TTC549 (cell line): Measurements from ENCODE around the gene MUS81.
"Not testable (repeated sequence)": the region's sequence is repeated elsewhere in the genome, so short reads cannot be mapped to it uniquely, and the experiment has no call there.

Experiments used
- FAIRE-seq: peaks from 2 replicates; lab custom pipeline; 2012; peaks lifted over from hg19 to GRCh38; lab: Jason Lieb, UNC

The MUS81 gene

GRCh38 chr11:65873318-65874156 lies 13.3 kb downstream of the MUS81 start:
- peak; percentile 9 for FAIRE-seq

GRCh38 chr11:65879617-65880016 lies 19.4 kb downstream of the MUS81 start, which contains the start of gene CTSW:
TSS of gene CTSW (plus strand) at chr11:65879837. CDS start at chr11:65879855, 18 bp downstream.
- FAIRE-seq = no peak

GRCh38 chr11:65880027-65880426 lies 19.8 kb downstream of the MUS81 start:
- no peak for FAIRE-seq

GRCh38 chr11:65880844-65881421 lies 20.7 kb downstream of the MUS81 start:
- FAIRE-seq = no peak

- no peak for FAIRE-seq
These were observed 22.2 kb downstream of the MUS81 start for GRCh38 chr11:65882120-65883057.

- FAIRE-seq = no peak
These were observed 23.0 kb downstream of the MUS81 start for GRCh38 chr11:65883058-65883761.

- FAIRE-seq = no peak
These were observed 23.8 kb downstream of the MUS81 start for GRCh38 chr11:65883786-65884715.

- no peak for FAIRE-seq
These were observed 24.5 kb downstream of the MUS81 start for GRCh38 chr11:65884716-65885092.

- FAIRE-seq = no peak
These were observed 25.0 kb downstream of the MUS81 start for GRCh38 chr11:65885231-65885630.

GRCh38 chr11:65885808-65886536 lies 25.7 kb downstream of the MUS81 start:
- no peak for FAIRE-seq

GRCh38 chr11:65886826-65887722 lies 26.8 kb downstream of the MUS81 start:
- FAIRE-seq = no peak

- no peak for FAIRE-seq
These were observed 27.5 kb downstream of the MUS81 start for GRCh38 chr11:65887723-65888162.

GRCh38 chr11:65888163-65888814 lies 28.1 kb downstream of the MUS81 start, which contains the start of gene FIBP:
TSS of gene FIBP (minus strand) at chr11:65888471. CDS start at chr11:65888418, 53 bp downstream.
- no peak for FAIRE-seq

- no peak for FAIRE-seq
These were observed 30.3 kb downstream of the MUS81 start, which contains the start of gene CCDC85B for GRCh38 chr11:65890324-65891218. TSS of gene CCDC85B (plus strand) at chr11:65890673. CDS start at chr11:65890784, 111 bp downstream.

- no peak for FAIRE-seq
These were observed 31.2 kb downstream of the MUS81 start for GRCh38 chr11:65891219-65892136.

GRCh38 chr11:65892137-65892540 lies 31.9 kb downstream of the MUS81 start:
- not testable (repeated sequence) for FAIRE-seq
